Measurements from ENCODE around the gene TNNI2.

The TNNI2 gene

DNA sequence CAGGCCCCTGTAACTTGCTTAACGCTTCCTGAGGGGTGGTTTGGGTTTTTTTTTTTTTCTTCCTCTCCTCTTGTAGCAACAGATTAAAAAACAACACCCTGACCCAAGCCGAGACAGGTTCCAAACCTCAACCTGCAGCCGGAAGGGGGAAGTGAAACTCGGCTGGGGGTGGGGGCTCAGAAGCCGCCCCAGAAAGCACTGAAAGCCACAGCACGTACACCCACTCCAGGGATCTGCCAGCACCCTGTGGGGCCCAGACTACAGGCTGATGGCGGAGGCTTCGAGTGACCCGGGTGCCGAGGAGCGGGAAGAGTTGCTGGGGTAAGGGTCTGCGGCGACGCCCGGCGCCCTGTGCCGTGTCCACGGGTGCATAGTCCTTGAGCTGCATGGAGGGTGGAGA, 14.1 kb downstream of the TNNI2 start, which contains the start of gene LSP1:
Gene LSP1 (plus strand): TSS at position 208 of the 400 bp plus-strand sequence. CDS start 61 bp downstream, at position 269.
- TF ChIP-seq, protein P1, sequence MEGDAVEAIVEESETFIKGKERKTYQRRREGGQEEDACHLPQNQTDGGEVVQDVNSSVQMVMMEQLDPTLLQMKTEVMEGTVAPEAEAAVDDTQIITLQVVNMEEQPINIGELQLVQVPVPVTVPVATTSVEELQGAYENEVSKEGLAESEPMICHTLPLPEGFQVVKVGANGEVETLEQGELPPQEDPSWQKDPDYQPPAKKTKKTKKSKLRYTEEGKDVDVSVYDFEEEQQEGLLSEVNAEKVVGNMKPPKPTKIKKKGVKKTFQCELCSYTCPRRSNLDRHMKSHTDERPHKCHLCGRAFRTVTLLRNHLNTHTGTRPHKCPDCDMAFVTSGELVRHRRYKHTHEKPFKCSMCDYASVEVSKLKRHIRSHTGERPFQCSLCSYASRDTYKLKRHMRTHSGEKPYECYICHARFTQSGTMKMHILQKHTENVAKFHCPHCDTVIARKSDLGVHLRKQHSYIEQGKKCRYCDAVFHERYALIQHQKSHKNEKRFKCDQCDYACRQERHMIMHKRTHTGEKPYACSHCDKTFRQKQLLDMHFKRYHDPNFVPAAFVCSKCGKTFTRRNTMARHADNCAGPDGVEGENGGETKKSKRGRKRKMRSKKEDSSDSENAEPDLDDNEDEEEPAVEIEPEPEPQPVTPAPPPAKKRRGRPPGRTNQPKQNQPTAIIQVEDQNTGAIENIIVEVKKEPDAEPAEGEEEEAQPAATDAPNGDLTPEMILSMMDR (IDR thresholded peaks at IDR 0.05; ENCODE audit: low read depth, low read length), result no peak
- no peak for DNase-seq (ENCODE audit: extremely low read depth, low read depth)

DNA sequence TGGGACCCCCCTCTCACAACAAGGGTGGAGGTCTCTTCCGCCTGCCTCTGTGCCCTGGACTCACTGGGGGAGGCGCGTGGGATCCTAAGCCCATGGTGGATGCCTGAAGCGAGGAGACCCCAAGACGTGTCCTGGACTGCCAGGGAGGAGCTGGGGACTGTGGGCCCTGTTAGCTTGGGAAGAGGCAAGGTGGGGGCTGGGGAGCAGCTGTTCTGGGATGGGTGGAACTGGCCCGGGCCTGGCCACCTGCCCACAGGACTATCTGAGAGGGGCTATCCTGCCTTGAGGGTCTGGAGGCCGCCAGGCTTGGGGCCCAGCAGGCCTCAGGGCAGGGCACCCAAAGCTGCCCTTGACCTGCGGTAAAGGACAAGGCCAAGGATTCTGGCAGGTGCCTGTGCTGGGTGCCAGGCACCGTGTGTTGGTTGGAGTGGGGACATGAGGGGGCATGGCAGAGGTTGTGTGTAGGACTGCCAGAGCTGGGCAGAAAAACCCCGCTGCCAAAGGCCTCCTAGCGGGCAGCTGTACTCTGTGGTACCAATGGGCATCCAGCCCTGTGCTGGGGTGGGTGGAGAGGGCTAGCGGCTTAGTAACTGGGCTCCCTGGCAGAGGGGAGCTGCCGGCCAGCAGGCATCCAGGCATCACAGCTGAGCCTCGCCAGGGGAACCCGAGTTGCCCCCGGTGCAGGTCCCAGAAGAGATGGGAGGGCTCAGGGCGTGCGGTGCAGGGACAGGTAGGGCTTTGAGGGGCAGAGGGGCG, 14.8 kb downstream of the TNNI2 start:
- TF ChIP-seq, protein P1 (IDR thresholded peaks at IDR 0.05; ENCODE audit: low read depth, low read length), result no peak
- no peak for DNase-seq (ENCODE audit: extremely low read depth, low read depth)

DNA sequence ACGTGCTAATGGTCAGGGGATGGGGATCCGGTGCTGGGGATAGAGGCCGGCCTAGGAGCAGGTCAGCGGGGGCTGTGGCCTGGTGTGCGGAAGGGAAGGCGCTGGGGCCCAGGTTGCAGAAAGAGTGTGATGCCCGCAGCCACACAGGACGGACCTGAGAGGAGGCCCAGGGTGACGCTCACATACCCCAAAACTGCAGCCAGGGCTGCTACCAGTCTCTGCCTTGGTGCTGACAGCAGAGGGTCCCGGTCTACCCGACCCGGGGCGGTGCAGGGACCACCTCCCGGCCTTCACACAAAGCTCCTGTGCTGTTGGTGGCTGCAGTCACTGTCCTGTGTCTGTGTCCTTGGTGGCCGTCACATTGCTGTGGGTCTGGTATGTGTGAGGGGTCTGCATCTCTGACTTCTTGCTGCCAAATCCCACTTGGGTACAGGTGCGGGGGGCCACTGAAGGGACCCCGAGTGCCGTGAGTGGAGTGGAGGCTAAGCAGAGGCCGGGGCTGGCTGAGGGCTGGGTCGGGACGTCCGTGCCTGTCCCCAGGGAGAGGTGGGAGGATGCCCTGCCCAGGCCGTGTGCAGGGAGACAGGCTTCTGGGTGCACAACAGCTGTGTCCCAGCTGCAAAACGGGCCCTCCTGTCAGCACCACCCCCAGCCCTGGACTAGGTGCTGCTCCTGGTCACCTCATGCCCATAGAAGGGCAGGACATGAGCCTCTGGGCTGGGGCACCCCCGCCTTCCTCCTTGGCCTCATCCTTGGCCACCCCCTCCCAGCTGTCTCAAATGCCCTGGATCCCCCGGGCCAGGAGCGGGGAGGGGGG, 15.6 kb downstream of the TNNI2 start:
- TF ChIP-seq, protein P1 (IDR thresholded peaks at IDR 0.05; ENCODE audit: low read depth, low read length), result no peak
- no peak for DNase-seq (ENCODE audit: extremely low read depth, low read depth)

DNA sequence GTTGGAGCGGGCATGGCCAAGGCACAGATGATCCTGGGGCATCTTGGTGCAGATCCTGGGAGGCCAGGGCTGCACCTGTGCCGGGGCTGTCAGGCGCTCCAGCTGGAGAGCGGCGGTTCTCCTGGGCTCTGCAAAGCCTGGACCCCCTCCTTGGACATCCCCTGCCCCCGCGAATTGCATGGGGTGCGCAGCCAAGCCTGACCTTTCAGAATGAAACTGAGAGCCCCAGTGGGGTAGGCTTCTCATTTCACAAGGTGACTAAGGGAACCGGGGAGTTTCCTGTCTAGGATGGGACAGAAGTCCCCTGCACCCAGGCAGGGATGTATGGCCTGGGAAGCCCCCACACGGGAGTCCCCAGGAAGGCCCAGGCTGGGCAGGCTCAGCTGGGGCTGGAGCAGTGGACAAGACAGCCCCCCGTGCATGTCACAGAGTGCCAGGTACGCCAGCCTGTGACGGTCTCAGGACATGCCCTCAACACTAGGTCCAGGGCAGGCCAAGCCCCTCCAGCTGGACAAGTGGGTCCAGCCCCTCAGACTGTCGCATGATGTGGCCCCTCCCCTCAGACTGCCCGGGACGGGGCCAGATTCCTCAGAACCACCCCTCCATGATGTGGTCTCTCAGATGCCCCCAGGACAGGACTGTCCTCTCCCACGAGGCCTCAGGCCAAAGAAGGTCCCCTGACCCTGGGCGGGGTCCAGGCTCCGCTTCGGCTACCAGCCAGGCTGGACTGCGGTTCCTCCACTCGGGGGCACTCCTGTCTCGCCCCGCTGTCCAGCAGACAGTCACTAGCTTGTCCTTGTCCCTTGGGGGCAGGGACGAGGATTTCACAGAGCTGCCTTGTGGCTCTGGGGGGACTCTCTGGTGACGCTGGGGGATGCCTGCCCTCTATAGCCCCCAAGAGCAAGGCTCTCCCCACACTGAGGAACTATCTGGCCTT, 16.4 kb downstream of the TNNI2 start:
- DNase-seq (ENCODE audit: extremely low read depth, low read depth), result no peak
- TF ChIP-seq, protein P1 (IDR thresholded peaks at IDR 0.05; ENCODE audit: low read depth, low read length), result no peak

DNA sequence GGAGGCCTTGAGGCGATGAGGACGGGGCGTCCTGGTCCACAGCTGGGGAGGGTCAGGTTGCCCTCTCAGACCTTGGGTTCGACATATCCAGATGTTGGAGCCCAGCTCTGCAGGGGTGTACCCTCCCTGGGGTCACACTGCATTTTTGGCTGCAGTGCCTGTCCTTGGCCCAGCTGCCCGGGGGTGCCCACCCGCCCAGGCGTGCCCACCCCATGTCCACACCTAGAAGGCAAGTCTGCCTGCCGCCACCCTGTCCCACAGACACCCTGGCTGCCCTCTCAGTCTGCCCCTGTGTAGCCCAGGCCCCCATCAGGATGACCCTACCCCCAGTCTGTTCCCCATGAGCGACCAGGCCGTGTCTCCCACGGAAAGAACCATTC, 17.1 kb downstream of the TNNI2 start:
- no peak for DNase-seq (ENCODE audit: extremely low read depth, low read depth)
- TF ChIP-seq, protein P1 (IDR thresholded peaks at IDR 0.05; ENCODE audit: low read depth, low read length), result no peak

DNA sequence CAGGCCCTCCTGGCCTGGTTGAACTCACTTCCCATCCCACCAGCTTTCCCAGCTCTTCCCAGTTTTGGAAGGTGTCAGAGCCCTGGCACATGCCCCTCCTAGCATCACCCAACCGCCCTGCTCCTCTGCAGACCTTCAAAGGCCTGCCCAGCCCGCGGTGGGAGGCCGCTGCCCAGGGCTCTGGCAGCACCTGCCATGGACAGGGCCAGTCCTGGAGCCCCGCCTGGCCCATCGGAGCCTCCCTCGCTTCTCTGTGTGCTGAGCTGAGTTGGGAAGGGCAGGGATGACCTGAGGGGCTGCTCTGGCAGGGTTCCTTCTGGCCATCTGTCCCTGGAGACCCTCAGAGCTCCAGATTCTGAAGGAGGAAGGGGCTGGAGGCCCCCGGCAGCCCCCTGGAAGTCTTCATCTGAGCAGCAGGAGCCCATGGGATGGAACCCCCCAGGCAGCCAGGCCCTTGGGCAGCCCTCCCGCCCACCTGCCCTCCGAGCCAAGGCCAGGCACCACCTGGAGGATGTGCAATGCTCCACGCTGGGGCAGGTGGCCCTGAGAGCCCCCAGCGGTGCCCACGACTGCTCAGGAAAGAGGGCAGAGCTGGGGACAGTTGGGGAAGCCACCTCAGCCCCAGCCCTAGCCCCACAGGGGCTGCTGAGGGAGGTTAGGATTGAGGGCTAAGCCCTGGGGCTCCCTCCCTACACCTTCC, 17.7 kb downstream of the TNNI2 start:
- no peak for DNase-seq (ENCODE audit: extremely low read depth, low read depth)
- TF ChIP-seq, protein P1 (IDR thresholded peaks at IDR 0.05; ENCODE audit: low read depth, low read length), result no peak

Data from AG09319 (cell line).